ENCODE data around the gene ZEB1. TPM values are rescaled to one million over a fixed set of nuclear protein-coding genes. Genes with fewer than 3 reads are reported as not detected.

Gene ZEB1
- total RNA-seq, 4 donors from 2014 or later: 22.4 to 61.1 (median 40.1) TPM

GRCh38 chr10:31288962-31289361, 30.1 kb upstream of the ZEB1 start:
- Histone ChIP-seq H3K27ac (no peak overlapping the region), H3K36me3 (no peaks in the 10 kb centered on the region), H3K9me3 (no peaks in the 10 kb centered on the region), H3K4me1 (no peaks in the 10 kb centered on the region), H3K27me3 (no peaks in the 10 kb centered on the region), H3K4me3 (no peak overlapping the region)
- in situ Hi-C loops (cut with MboI; ENCODE audit: low pct_ligation_motif_present in 1 of 4, low pct_unique_long_range_greater_than_20kb in 1 of 4, low sequenced_read_pairs in 3 of 4): no loop called here
- intact Hi-C loops (cut with DNase I; ENCODE audit: low total_unique reads): no loop called here
- no peak for DNase-seq
- TF ChIP-seq POLR2A (IDR thresholded peaks at IDR 0.05) (no peak), CTCF (IDR thresholded peaks at IDR 0.05) (no peak), EP300 (IDR thresholded peaks at IDR 0.05; ENCODE audit: low read depth) (no peak), POLR2AphosphoS5 (IDR thresholded peaks at IDR 0.05) (no peak)
- WGBS, 2 donors (ENCODE audit: low coverage in 1 of 2): 72% methylated on average over 1 of the region's 1 CpG; no CpG with 5 or more reads in 1 of the 2 donors

- in situ Hi-C loops (cut with MboI; ENCODE audit: low pct_ligation_motif_present in 1 of 4, low pct_unique_long_range_greater_than_20kb in 1 of 4, low sequenced_read_pairs in 3 of 4) (no loop called here), intact Hi-C loops (cut with DNase I; ENCODE audit: low total_unique reads) (no loop called here)
- Histone ChIP-seq H3K27me3 (no peaks in the 10 kb centered on the region), H3K9me3 (no peaks in the 10 kb centered on the region), H3K27ac (no peak overlapping the region), H3K36me3 (no peaks in the 10 kb centered on the region), H3K4me3 (no peak overlapping the region), H3K4me1 (no peaks in the 10 kb centered on the region)
- WGBS, 2 donors (ENCODE audit: low coverage in 1 of 2): 65 to 80% methylated on average over 3 of the region's 3 CpGs
- DNase-seq: no peak
- TF ChIP-seq EP300 (IDR thresholded peaks at IDR 0.05; ENCODE audit: low read depth) (no peak), POLR2AphosphoS5 (IDR thresholded peaks at IDR 0.05) (no peak), POLR2A (IDR thresholded peaks at IDR 0.05) (no peak), CTCF (IDR thresholded peaks at IDR 0.05) (no peak)
Observed at GRCh38 chr10:31290386-31290785, 28.6 kb upstream of the ZEB1 start.

- intact Hi-C loops (cut with DNase I; ENCODE audit: low total_unique reads): no loop called here
- no peaks in the 10 kb centered on the region for H3K4me1 ChIP-seq
- H3K27me3 ChIP-seq: no peaks in the 10 kb centered on the region
- no peak for DNase-seq
- in situ Hi-C loops (cut with MboI; ENCODE audit: low pct_ligation_motif_present in 1 of 4, low pct_unique_long_range_greater_than_20kb in 1 of 4, low sequenced_read_pairs in 3 of 4): no loop called here
- no peaks in the 10 kb centered on the region for H3K36me3 ChIP-seq
- no peaks in the 10 kb centered on the region for H3K9me3 ChIP-seq
- no peak overlapping the region for H3K4me3 ChIP-seq
- WGBS, 2 donors (ENCODE audit: low coverage in 1 of 2): 95% methylated on average over 1 of the region's 1 CpG; no CpG with 5 or more reads in 1 of the 2 donors
- TF ChIP-seq CTCF (IDR thresholded peaks at IDR 0.05): no peak
- no peak for TF ChIP-seq EP300 (IDR thresholded peaks at IDR 0.05; ENCODE audit: low read depth)
- no peak for TF ChIP-seq POLR2AphosphoS5 (IDR thresholded peaks at IDR 0.05)
- TF ChIP-seq POLR2A (IDR thresholded peaks at IDR 0.05): no peak
- no peak overlapping the region for H3K27ac ChIP-seq
Observed at GRCh38 chr10:31291123-31291522, 27.9 kb upstream of the ZEB1 start.

GRCh38 chr10:31294558-31294957, 24.5 kb upstream of the ZEB1 start:
- Histone ChIP-seq H3K4me3 (no peak overlapping the region), H3K36me3 (no peaks in the 10 kb centered on the region), H3K9me3 (no peaks in the 10 kb centered on the region), H3K4me1 (no peaks in the 10 kb centered on the region), H3K27ac (no peak overlapping the region), H3K27me3 (no peaks in the 10 kb centered on the region)
- in situ Hi-C loops (cut with MboI; ENCODE audit: low pct_ligation_motif_present in 1 of 4, low pct_unique_long_range_greater_than_20kb in 1 of 4, low sequenced_read_pairs in 3 of 4): no loop called here
- intact Hi-C loops (cut with DNase I; ENCODE audit: low total_unique reads): no loop called here
- TF ChIP-seq EP300 (IDR thresholded peaks at IDR 0.05; ENCODE audit: low read depth) (no peak), POLR2A (IDR thresholded peaks at IDR 0.05) (no peak), CTCF (IDR thresholded peaks at IDR 0.05) (no peak), POLR2AphosphoS5 (IDR thresholded peaks at IDR 0.05) (no peak)
- 83 to 88% methylated on average over 3 of the region's 3 CpGs for WGBS, 2 donors (ENCODE audit: low coverage in 1 of 2)
- DNase-seq: no peak

Data from transverse colon (tissue), 4 donors.